HG03095 (cell line): Measurements from ENCODE around the gene KREMEN1.

Experiments used
- ATAC-seq: cut with Tn5 transposase; IDR thresholded peaks from one replicate; pipeline ENCODE4 v1.9.1; 2021; ENCODE audit warnings: moderate library complexity; ENCODE audit not compliant: unreplicated experiment

KREMEN1 gene

GRCh38 chr22:29126670-29127395, 54.0 kb downstream of the KREMEN1 start:
- ATAC-seq = no peak

DNA sequence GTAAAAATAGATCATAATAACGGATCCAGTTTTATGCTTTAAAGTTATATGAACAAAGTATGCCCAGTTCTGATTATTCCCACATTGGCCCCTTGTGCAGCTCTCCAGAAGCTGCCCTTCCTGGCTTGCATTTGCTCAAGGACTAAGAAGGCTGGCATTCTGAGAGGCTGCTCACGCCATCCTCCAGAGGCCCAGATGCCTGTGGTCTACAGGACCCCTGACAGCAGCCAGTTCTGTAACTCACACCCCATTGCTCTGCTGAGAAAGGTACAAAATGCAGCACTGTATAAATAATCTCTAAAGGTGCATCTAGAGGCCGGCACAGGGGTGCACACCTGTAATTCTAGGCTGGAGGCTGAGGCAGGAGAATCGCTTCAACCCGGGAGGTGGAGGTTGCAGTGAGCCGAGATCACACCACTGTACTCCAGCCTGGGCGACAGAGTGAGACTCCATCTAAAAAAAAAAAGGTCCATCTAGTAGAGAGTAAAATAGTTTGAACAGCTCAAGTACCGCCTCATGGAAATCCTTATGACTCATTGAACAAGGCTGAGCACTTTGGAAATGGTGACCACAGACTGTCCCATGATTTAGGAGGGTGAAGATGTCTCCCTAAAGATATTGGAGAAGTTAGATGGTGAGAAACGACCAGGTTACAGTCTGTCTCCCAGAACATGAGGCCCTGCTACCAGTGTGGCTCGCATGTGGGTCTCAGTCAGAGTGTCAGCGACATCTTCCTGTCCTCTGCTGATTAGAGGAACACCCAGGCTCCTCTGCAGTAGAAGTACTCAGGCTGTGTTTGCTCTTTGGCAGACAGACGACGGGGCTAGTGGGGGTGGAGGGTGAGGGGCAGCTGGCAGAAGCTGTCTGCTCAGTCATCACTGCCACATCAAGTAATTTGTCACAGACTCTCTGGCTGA, 56.3 kb downstream of the KREMEN1 start:
- no peak for ATAC-seq

GRCh38 chr22:29129808-29130140, 56.9 kb downstream of the KREMEN1 start:
- no peak for ATAC-seq

GRCh38 chr22:29130476-29130875, 57.6 kb downstream of the KREMEN1 start:
- ATAC-seq = no peak

- ATAC-seq = no peak
These were observed 60.8 kb downstream of the KREMEN1 start for GRCh38 chr22:29133603-29134133.

- ATAC-seq = no peak
These were observed 61.6 kb downstream of the KREMEN1 start for GRCh38 chr22:29134448-29134847.

- ATAC-seq = no peak
These were observed 64.2 kb downstream of the KREMEN1 start for GRCh38 chr22:29136782-29137700.

DNA sequence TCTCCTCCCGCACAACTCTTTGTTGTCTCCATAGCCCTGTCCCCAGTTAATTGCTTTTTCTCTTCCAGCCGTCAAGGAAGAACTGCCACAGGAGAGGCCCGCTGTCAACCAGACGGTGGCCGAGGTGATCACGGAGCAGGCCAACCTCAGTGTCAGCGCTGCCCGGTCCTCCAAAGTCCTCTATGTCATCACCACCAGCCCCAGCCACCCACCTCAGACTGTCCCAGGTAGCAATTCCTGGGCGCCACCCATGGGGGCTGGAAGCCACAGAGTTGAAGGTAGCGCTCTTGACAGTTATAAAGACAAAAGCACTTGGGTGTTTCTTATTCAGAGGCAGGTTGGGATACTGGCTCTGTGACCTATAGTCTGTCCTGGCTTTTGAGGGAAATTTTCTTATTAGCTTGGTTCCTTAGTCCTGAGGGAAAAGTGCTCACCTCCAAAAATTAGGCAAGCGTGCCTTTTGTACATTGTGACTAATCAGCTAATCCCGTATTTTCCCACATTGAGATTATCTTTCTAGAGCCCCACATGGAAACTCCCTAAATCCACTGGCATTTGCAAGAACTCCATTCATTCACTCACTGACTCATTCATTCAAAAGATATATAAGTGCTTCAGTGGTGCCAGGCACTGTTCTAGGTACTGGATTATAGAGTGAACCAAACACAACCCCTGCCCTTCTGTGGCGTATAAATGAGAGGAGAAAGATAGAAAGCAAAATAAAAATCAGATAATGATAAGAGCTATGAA, 65.9 kb downstream of the KREMEN1 start:
- no peak for ATAC-seq

DNA sequence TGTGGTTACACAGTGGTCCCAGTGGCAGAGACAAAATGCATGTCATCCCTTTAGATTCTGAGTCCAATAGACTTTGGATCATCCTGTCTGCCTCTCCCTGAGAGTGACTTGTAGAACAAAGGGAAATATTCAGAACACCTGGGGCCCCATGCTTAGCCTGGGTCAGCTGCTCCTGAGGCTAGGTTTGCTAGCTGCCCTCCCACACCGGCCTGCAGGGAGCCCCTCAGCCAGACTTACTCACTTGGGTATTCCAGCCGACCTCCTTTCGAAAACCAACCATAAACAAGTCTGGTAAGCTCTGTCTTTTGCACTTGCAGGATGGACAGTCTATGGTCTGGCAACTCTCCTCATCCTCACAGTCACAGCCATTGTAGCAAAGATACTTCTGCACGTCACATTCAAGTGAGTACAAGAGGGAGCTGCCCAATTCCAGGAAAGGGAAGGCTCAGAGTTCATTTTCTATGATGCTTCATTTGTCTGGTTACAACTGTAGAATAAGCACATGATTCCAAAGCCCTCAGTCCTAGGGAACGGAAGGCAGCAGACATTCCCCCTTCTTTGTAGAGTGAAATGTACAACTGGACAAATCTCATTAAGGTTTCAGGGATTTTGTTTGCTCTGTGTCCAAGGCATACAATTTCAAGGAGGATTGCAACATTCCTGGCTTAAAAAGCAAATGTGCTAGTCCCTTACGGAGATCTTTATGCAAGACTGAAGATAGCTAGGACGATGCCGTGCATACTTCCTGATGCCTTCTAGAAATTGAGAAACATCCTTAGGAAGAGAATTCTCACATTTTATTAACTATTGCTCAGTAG, 67.3 kb downstream of the KREMEN1 start:
- ATAC-seq = no peak

DNA sequence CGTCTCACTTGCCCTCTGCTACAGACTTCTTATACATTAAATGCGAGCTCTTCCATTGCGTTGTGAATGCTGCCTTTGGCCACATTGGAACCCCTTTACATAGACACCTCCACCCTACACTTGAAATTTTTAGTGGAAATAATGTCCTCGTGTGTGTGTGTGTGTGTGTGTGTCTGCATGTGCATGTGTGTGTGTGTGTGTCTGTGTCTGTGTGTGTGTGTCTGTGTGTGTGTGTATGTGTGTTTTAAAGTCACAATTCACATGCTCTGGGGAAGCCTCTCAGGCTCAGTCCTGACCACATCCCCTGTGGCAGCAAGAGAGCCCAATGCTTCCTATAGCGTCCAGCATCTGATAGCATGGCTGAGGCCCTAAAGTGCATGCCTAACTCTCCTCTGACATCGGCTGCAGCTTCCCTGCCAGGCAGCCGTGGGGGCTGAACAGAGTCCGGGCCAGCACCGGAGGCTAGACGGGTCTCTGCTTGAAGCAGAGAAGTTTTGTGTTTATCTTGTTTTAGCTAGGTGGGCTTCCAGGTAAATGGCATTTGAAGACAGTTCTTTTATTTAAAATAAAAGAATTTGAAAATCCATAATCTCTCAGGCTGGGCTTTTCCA, 68.3 kb downstream of the KREMEN1 start:
- no peak for ATAC-seq

GRCh38 chr22:29142116-29142515, 69.3 kb downstream of the KREMEN1 start:
- no peak for ATAC-seq

DNA sequence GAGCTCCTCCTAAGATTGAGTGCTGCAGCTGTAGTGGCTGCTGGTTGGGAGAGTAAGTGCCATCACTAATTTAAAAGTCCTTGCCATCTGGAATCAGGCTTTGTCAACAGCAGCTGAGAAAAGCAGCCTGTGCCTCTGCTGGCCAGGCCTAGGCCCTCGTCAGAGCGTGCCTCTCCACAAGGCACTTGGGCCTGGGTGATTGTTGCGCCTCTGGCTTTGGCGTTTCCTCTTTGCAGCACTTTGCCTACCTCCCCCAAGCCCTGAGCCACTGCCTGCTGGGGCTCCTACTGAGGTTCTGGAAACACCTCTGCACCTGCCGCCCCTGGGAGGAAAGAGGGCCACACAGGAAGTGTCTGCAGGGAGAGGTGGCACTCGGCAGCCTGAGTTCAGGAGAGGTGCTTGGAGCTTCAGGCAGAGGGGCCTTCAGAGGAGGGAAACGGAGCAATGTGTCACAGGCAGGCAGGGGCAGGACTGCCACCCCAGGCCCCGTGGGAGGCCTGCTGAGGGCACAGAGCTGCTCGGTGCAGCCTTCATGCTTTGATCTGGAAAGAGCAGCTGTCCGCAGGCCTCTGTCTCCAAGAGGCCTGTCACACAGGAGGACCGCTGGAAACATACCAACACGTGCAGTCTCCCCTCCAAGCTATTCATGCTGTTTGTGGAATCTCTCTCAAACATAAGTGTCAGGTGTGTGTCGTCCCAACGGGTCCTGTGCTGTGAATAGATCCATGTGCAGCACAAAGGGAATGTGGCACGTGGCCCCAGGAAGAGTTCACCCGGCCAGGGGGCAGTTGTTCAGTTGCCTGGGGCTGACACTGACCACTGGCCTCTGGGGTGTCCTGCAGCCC, 71.3 kb downstream of the KREMEN1 start:
- ATAC-seq = no peak

- ATAC-seq = no peak
These were observed 71.9 kb downstream of the KREMEN1 start for GRCh38 chr22:29144786-29145160.

- no peak for ATAC-seq
These were observed 72.7 kb downstream of the KREMEN1 start for GRCh38 chr22:29145321-29146072.

DNA sequence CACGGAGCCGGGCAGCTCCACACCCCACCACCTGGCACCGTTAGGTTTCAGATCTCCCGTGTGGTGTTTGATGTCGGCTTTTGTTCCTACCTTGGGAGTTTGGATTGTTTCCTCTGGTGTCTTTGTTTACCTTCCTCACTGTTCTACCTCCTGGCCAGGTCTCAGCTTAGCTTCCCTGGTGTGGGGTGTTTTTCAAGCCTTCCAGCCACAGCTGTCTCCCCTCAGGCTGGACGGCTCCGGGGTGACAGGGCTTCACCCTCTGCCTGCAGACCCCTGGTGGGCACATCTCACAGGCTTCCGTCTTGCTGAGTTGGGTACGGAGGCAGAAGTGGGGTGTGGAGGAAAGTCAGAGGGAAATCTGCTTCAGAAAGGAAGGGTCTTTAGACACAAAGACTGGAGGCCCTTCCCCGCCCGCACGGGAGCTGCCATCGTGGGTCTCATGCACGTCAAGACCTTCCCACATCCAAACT, 73.3 kb downstream of the KREMEN1 start:
- ATAC-seq = no peak

- ATAC-seq = no peak
These were observed 73.9 kb downstream of the KREMEN1 start for GRCh38 chr22:29146771-29147170.

GRCh38 chr22:29147331-29147899, 74.6 kb downstream of the KREMEN1 start:
- ATAC-seq = no peak
